GM12891 (cell line): ENCODE results near the gene SPATA12.

Source experiments
- POLR2A ChIP-seq: IDR thresholded peaks from 2 replicates; pipeline ENCODE4 v1.6.1; 2011; ENCODE audit warnings: low read depth, low read length, control low read depth
- POLR2AphosphoS5 ChIP-seq: IDR thresholded peaks from 2 replicates; pipeline ENCODE4 v1.6.1; 2011; ENCODE audit warnings: low read depth, low read length, control low read depth

- TF ChIP-seq POLR2A (no peak), POLR2AphosphoS5 (no peak)
Measured at GRCh38 chr3:57100046-57100695, 39.7 kb downstream of the SPATA12 start.
